Sigmoid colon (tissue), 7 donors: ENCODE data around the gene RTN4RL2. TPM values are rescaled to one million over a fixed set of nuclear protein-coding genes. Genes with fewer than 3 reads are reported as not detected.

ENCODE experiments used
- DNase-seq: peaks from one replicate; pipeline ENCODE4 v3.0.0-alpha.2; 2019
- H3K27ac ChIP-seq, 4 donors: fragments of 200-600 bp; sonication (generic); one replicate each; pipeline ENCODE4 v1.5.1; 2016 to 2019; ENCODE audit warnings: mild to moderate bottlenecking in 1 of 4
- H3K27me3 ChIP-seq, 3 donors: fragments of 200-600 bp; sonication (generic); one replicate each; pipeline ENCODE4 v1.5.1; 2019; ENCODE audit warnings: mild to moderate bottlenecking in 1 of 3
- H3K36me3 ChIP-seq, 4 donors: fragments of 200-600 bp; sonication (generic); one replicate each; pipeline ENCODE4 v1.5.1; 2016 to 2019
- H3K4me1 ChIP-seq, 4 donors: fragments of 200-600 bp; sonication (generic); one replicate each; pipeline ENCODE4 v1.5.1; 2017 to 2019
- H3K4me3 ChIP-seq, 4 donors: fragments of 200-600 bp; sonication (generic); one replicate each; pipeline ENCODE4 v1.5.1; 2017 to 2019; ENCODE audit warnings: mild to moderate bottlenecking in 2 of 4, moderate library complexity in 1 of 4
- H3K9me3 ChIP-seq, 4 donors: fragments of 200-600 bp in 3 of 4; sonication (generic) in 3 of 4; one replicate each; pipeline versions ENCODE4 v1.5.1 to v1.6.1; 2013 to 2019
- EP300 ChIP-seq, 4 donors: sonication (generic); formaldehyde crosslinking; IDR thresholded peaks; one replicate each; pipeline ENCODE4 v1.6.1; 2017; ENCODE audit warnings: antibody characterized with exemption in 4 of 4
- POLR2A ChIP-seq, 2 donors: fragments of 450-650 bp; IDR thresholded peaks; one replicate each; pipeline ENCODE4 v1.6.1; 2016; ENCODE audit warnings: antibody characterized with exemption in 2 of 2, mild to moderate bottlenecking in 2 of 2, moderate library complexity in 2 of 2
- POLR2AphosphoS5 ChIP-seq, 4 donors: sonication (generic); formaldehyde crosslinking; IDR thresholded peaks; one replicate each; pipeline ENCODE4 v1.6.1; 2017; ENCODE audit warnings: antibody characterized with exemption in 4 of 4
- WGBS, 2 donors: extraction: QIAGEN DNeasy Blood & Tissue Kit; methylation state at CpG; one replicate each; pipeline ENCODE4 v1.1.7; 2013; 5-methylcytosine and 5-hydroxymethylcytosine counted together
- intact Hi-C: fragments of 100-400 bp; cut with DNase I; formaldehyde crosslinking; loops from one replicate; pipeline ENCODE4 v1.15.1; 2023
- polyA plus RNA-seq, 3 donors: library from polyadenylated mRNA; stranded (reverse); fragments of 200-250 nt; gene quantifications; one replicate each; pipeline ENCODE4 v1.2.3, GENCODE V29; 2013
- total RNA-seq, 4 donors: library from RNA; depleted of rRNA; stranded (reverse); fragments of >200 nt; gene quantifications; one replicate each; pipeline ENCODE4 v1.1.0, GENCODE V29; 2016
- TF ChIP-seq, protein P1 (sequence below), 4 experiments: fragments of 450-650 bp in 3 of 4; fragments of 200-600 bp in 1 of 4; IDR thresholded peaks; one replicate each; pipeline ENCODE4 v1.5.1; 2016 to 2019; ENCODE audit warnings: antibody characterized with exemption in 4 of 4, mild to moderate bottlenecking in 3 of 4, moderate library complexity in 2 of 4
- donor health status: healthy with polysubstance abuse.
- donor health status: Bipolar disorder and iron deficiency.
- donor health status: healthy.

The RTN4RL2 gene
- total and polyA plus RNA-seq, 7 donors, result 0.41 to 0.66 (median 0.61) TPM; not detected in 3

DNA sequence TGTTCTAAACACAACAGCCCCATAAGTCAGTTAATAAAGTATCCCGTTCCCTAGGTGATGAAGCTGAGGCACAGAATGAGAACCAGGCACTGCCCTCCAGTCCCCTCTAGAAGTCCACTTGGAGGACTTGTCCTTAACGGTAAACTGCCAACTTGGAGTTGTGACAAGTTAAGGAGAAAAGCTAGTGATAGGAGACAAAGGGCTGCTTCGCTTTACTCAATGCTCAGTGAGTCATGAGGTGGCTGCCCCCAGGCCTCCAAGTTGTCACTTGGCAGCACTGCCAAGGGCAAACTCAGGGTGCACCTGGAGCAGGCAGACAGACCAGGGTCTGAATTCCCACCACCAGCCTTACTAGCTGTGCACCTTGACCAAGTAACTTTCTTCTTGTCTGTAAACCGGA, 41.6 kb downstream of the RTN4RL2 start:
- Histone ChIP-seq H3K27ac (no peak overlapping the region), H3K9me3 (no peaks in the 10 kb centered on the region), H3K36me3 (peaks cover 0 to 34% (median 1%) of the 10 kb centered on the region in 4 donors), H3K27me3 (no peaks in the 10 kb centered on the region), H3K4me1 (peaks cover 0 to 23% (median 19%) of the 10 kb centered on the region in 4 donors), H3K4me3 (no peak overlapping the region)
- no peak for DNase-seq
- 90% methylated on average over 4 of the region's 4 CpGs for WGBS, 2 donors
- intact Hi-C loops, result loop anchor here (2.0 kb wide), 2 partner anchors 13 to 27 kb away; partner anchors contain the start of gene SLC43A1
- TF ChIP-seq POLR2AphosphoS5 (IDR thresholded peaks at IDR 0.05) (no peak), EP300 (IDR thresholded peaks at IDR 0.05) (no peak), POLR2A (IDR thresholded peaks at IDR 0.05) (no peak)
- TF ChIP-seq, protein P1, sequence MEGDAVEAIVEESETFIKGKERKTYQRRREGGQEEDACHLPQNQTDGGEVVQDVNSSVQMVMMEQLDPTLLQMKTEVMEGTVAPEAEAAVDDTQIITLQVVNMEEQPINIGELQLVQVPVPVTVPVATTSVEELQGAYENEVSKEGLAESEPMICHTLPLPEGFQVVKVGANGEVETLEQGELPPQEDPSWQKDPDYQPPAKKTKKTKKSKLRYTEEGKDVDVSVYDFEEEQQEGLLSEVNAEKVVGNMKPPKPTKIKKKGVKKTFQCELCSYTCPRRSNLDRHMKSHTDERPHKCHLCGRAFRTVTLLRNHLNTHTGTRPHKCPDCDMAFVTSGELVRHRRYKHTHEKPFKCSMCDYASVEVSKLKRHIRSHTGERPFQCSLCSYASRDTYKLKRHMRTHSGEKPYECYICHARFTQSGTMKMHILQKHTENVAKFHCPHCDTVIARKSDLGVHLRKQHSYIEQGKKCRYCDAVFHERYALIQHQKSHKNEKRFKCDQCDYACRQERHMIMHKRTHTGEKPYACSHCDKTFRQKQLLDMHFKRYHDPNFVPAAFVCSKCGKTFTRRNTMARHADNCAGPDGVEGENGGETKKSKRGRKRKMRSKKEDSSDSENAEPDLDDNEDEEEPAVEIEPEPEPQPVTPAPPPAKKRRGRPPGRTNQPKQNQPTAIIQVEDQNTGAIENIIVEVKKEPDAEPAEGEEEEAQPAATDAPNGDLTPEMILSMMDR (IDR thresholded peaks at IDR 0.05), result no peak

DNA sequence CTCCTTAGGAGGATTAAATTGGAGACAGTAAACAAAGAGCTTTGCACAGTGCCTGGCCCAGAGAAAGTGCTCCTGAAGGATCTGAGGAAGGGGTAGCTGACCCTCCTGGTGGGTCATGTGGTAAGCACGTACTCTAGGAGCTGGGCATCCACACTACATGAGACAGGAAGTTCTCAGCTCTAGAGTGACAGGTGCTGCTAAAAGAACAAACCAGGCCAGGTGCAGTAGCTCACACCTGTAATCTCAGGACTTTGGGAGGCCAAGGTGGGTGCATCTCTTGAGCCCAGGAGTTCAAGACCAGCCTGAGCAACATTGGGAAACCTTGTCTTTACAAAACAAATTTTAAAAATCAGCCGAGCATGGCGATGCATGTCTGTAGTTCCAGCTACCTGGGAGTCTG, 42.0 kb downstream of the RTN4RL2 start:
- no peak overlapping the region for H3K4me3 ChIP-seq
- WGBS, 2 donors, result 96 to 97% methylated on average over 3 of the region's 3 CpGs
- H3K4me1 ChIP-seq, result peaks cover 0 to 23% (median 19%) of the 10 kb centered on the region in 4 donors
- no peaks in the 10 kb centered on the region for H3K9me3 ChIP-seq
- no peak overlapping the region for H3K27ac ChIP-seq
- intact Hi-C loops, result no loop called here
- no peak for DNase-seq
- no peaks in the 10 kb centered on the region for H3K27me3 ChIP-seq
- TF ChIP-seq EP300 (IDR thresholded peaks at IDR 0.05), result no peak
- TF ChIP-seq, protein P1 (IDR thresholded peaks at IDR 0.05), result no peak
- peaks cover 0 to 38% (median 1%) of the 10 kb centered on the region in 4 donors for H3K36me3 ChIP-seq

GRCh38 chr11:57502870-57503269, 42.5 kb downstream of the RTN4RL2 start:
- peaks cover 0 to 43% (median under 1%) of the 10 kb centered on the region in 4 donors for H3K36me3 ChIP-seq
- TF ChIP-seq POLR2AphosphoS5 (IDR thresholded peaks at IDR 0.05) (no peak), POLR2A (IDR thresholded peaks at IDR 0.05) (no peak), EP300 (IDR thresholded peaks at IDR 0.05) (no peak)
- TF ChIP-seq, protein P1 (IDR thresholded peaks at IDR 0.05), result no peak
- no peak overlapping the region for H3K27ac ChIP-seq
- intact Hi-C loops, result no loop called here
- H3K9me3 ChIP-seq, result no peaks in the 10 kb centered on the region
- H3K4me1 ChIP-seq, result peaks cover 0 to 23% (median 19%) of the 10 kb centered on the region in 4 donors
- no peak for DNase-seq
- H3K27me3 ChIP-seq, result no peaks in the 10 kb centered on the region
- no peak overlapping the region for H3K4me3 ChIP-seq

GRCh38 chr11:57504511-57504910, 44.2 kb downstream of the RTN4RL2 start:
- peaks cover 0 to 43% (median 0%) of the 10 kb centered on the region in 4 donors for H3K36me3 ChIP-seq
- H3K4me1 ChIP-seq, result peaks cover 0 to 11% (median 10%) of the 10 kb centered on the region in 4 donors
- no peak overlapping the region for H3K4me3 ChIP-seq
- no peaks in the 10 kb centered on the region for H3K27me3 ChIP-seq
- no peak overlapping the region for H3K27ac ChIP-seq
- intact Hi-C loops, result no loop called here
- TF ChIP-seq EP300 (IDR thresholded peaks at IDR 0.05) (no peak), POLR2AphosphoS5 (IDR thresholded peaks at IDR 0.05) (no peak), POLR2A (IDR thresholded peaks at IDR 0.05) (no peak)
- TF ChIP-seq, protein P1 (IDR thresholded peaks at IDR 0.05), result no peak
- no peak for DNase-seq
- H3K9me3 ChIP-seq, result no peaks in the 10 kb centered on the region
- WGBS, 2 donors, result 83 to 93% methylated on average over 4 of the region's 4 CpGs

GRCh38 chr11:57506522-57506921, 46.2 kb downstream of the RTN4RL2 start:
- TF ChIP-seq POLR2A (IDR thresholded peaks at IDR 0.05) (no peak), POLR2AphosphoS5 (IDR thresholded peaks at IDR 0.05) (no peak), EP300 (IDR thresholded peaks at IDR 0.05) (no peak)
- TF ChIP-seq, protein P1 (IDR thresholded peaks at IDR 0.05), result no peak
- Histone ChIP-seq H3K4me1 (no peaks in the 10 kb centered on the region), H3K4me3 (no peak overlapping the region), H3K27me3 (no peaks in the 10 kb centered on the region), H3K9me3 (no peaks in the 10 kb centered on the region), H3K36me3 (peaks cover 0 to 35% (median 0%) of the 10 kb centered on the region in 4 donors), H3K27ac (no peak overlapping the region)
- 88 to 92% methylated on average over 1 of the region's 1 CpG for WGBS, 2 donors
- intact Hi-C loops, result no loop called here
- no peak for DNase-seq
